Esophagus squamous epithelium (tissue), 5 donors: ENCODE data around the gene CADM4. TPM values are rescaled to one million over a fixed set of nuclear protein-coding genes. Genes with fewer than 3 reads are reported as not detected.

Experiments
- DNase-seq: peaks from one replicate; lab custom pipeline; 2025; lab: John Stamatoyannopoulos, UW
- H3K27ac ChIP-seq, 4 donors: fragments of 200-600 bp; sonication (generic); one replicate each; pipeline ENCODE4 v1.5.1; 2016 to 2019; ENCODE audit warnings: mild to moderate bottlenecking in 1 of 4
- H3K27me3 ChIP-seq, 4 donors: fragments of 200-600 bp; sonication (generic); 1 replicate in 3 of 4; 2 replicates in 1 of 4; pipeline versions ENCODE4 v1.5.1 to v1.6.0; 2017 to 2021; ENCODE audit warnings: antibody characterized with exemption in 1 of 4
- H3K36me3 ChIP-seq, 3 donors: fragments of 200-600 bp; sonication (generic); one replicate each; pipeline ENCODE4 v1.5.1; 2016 to 2019
- H3K4me1 ChIP-seq, 3 donors: fragments of 200-600 bp; sonication (generic); one replicate each; pipeline ENCODE4 v1.5.1; 2017 to 2019
- H3K4me3 ChIP-seq, 4 donors: fragments of 200-600 bp; sonication (generic); 1 replicate in 3 of 4; 2 replicates in 1 of 4; pipeline ENCODE4 v1.5.1; 2016 to 2019; ENCODE audit warnings: mild to moderate bottlenecking in 2 of 4, moderate library complexity in 1 of 4
- H3K9me3 ChIP-seq, 3 donors: fragments of 200-600 bp; sonication (generic); one replicate each; pipeline ENCODE4 v1.5.1; 2016 to 2019
- POLR2A ChIP-seq, 4 donors: fragments of 450-650 bp; IDR thresholded peaks; one replicate each; pipeline ENCODE4 v1.6.1; 2017; ENCODE audit warnings: antibody characterized with exemption in 4 of 4, mild to moderate bottlenecking in 4 of 4, moderate library complexity in 3 of 4
- WGBS, 2 donors: methylation state at CpG; one replicate each; pipeline ENCODE4 v1.1.5; 2018; 5-methylcytosine and 5-hydroxymethylcytosine counted together
- intact Hi-C: fragments of 100-400 bp; cut with DNase I; formaldehyde crosslinking; loops from one replicate; pipeline ENCODE4 v1.15.0; 2022
- total RNA-seq, 4 donors: library from RNA; depleted of rRNA; stranded (reverse); fragments of >200 nt; gene quantifications; one replicate each; pipeline ENCODE4 v1.1.0, GENCODE V29; 2016
- TF ChIP-seq, protein P1 (sequence below), 6 experiments: fragments of 450-650 bp in 4 of 6; fragments of 200-600 bp in 2 of 6; sonication (generic) in 2 of 6; IDR thresholded peaks; one replicate each; pipeline ENCODE4 v1.5.1; 2016 to 2019; ENCODE audit warnings: antibody characterized with exemption in 6 of 6, mild to moderate bottlenecking in 4 of 6, moderate library complexity in 4 of 6
- donor health status: DM: yes; HTN: yes; CAD: no.

CADM4 gene
- total RNA-seq, 4 donors from 2014 or later, result 8.8 to 22.8 (median 10.5) TPM

DNA sequence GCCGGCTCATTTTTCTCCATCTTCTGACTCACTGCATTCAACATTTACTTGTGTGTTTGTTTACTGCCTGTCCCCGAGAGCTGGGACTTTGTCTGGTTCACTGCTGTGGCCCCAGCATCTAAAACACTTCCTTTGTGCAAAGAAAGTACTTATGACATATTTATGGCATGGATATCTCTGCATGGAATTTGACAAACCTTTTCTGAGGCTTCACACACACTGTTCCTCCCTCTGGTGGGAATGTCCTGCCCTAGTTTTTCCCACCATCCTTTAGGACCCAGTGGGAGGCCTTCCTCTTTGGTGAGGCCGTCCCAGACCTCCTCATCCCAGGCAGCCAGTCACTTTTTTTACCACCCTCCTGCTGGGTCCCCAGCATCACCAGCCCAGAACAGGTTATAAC lies 29.2 kb downstream of the CADM4 start:
- no peak overlapping the region for H3K4me3 ChIP-seq
- H3K27me3 ChIP-seq, result no peaks in the 10 kb centered on the region
- H3K36me3 ChIP-seq, result peaks cover 4 to 67% (median 6%) of the 10 kb centered on the region in 3 donors
- 53 to 67% methylated on average over 2 to 3 of the region's 3 CpGs for WGBS, 2 donors
- no peak for DNase-seq
- H3K9me3 ChIP-seq, result no peaks in the 10 kb centered on the region
- TF ChIP-seq, protein P1, sequence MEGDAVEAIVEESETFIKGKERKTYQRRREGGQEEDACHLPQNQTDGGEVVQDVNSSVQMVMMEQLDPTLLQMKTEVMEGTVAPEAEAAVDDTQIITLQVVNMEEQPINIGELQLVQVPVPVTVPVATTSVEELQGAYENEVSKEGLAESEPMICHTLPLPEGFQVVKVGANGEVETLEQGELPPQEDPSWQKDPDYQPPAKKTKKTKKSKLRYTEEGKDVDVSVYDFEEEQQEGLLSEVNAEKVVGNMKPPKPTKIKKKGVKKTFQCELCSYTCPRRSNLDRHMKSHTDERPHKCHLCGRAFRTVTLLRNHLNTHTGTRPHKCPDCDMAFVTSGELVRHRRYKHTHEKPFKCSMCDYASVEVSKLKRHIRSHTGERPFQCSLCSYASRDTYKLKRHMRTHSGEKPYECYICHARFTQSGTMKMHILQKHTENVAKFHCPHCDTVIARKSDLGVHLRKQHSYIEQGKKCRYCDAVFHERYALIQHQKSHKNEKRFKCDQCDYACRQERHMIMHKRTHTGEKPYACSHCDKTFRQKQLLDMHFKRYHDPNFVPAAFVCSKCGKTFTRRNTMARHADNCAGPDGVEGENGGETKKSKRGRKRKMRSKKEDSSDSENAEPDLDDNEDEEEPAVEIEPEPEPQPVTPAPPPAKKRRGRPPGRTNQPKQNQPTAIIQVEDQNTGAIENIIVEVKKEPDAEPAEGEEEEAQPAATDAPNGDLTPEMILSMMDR (IDR thresholded peaks at IDR 0.05), result no peak
- no peak for TF ChIP-seq POLR2A (IDR thresholded peaks at IDR 0.05)
- H3K4me1 ChIP-seq, result peaks cover 0 to 23% (median 9%) of the 10 kb centered on the region in 3 donors
- intact Hi-C loops, result no loop called here
- no peak overlapping the region for H3K27ac ChIP-seq

DNA sequence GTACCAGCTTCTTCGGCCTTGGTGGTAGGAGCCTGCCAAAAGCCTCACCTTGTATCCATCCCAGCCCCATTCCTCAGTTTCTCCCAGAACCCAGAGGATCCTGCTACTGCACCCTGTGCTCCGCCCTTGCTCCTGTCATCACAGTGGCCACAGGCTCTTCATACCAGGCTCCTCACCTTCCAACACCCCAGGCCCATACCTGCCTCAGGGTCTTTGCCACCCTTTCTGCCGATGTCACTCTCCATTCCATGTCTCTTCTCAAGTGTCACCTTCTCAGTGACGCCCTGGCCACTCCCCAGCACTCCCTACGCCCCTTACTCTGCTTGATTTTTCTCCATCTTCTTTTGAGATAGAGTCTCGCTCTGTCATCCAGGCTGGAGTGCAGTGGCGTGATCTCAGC lies 29.8 kb downstream of the CADM4 start:
- no peak overlapping the region for H3K4me3 ChIP-seq
- intact Hi-C loops, result loop anchor here (10.0 kb wide), 1 partner anchor 45 kb away; no protein-coding TSS in a partner anchor
- WGBS, 2 donors, result 81 to 89% methylated on average over 7 of the region's 7 CpGs

GRCh38 chr19:43607238-43608205 lies 32.1 kb downstream of the CADM4 start:
- no peak for DNase-seq

More for the DNA sequence above, 29.8 kb downstream of the CADM4 start:
- no peak overlapping the region for H3K27ac ChIP-seq
- peaks cover 4 to 67% (median 6%) of the 10 kb centered on the region in 3 donors for H3K36me3 ChIP-seq
- H3K27me3 ChIP-seq, result no peaks in the 10 kb centered on the region
- TF ChIP-seq, protein P1 (IDR thresholded peaks at IDR 0.05), result no peak
- TF ChIP-seq POLR2A (IDR thresholded peaks at IDR 0.05), result no peak
- DNase-seq, result no peak
- no peaks in the 10 kb centered on the region for H3K9me3 ChIP-seq
- peaks cover 0 to 23% (median 9%) of the 10 kb centered on the region in 3 donors for H3K4me1 ChIP-seq

DNA sequence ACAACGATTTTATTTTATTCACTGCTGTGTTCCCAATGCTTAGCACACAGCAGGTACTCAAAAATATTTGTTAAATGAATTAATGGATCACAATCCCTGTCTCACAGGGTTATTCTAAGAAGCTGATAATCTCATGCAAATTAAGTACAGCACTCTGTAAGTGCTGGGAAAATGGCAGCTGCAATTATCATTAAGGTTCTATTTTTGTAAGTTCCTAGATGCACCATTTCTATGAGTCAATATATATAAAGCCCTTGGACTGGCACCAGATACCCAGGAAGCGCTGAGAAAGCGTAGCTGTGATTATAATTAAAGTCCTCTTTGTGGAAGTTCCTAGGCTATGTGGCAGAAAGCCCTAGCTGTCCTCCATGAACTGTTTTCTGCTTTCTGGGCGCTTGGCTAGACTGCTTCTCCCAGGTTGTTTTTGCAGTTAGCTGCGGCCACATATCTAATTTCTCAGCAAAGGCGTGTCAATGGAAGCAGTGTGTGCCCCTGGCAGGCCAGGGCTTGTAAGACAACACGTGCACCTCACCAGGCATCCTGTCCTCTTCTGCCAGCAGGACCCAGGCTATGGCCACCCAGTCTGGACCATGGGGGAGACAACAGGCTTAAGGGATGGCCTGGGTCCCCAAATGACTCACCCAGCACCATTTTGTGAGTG lies 33.0 kb downstream of the CADM4 start:
- no peaks in the 10 kb centered on the region for H3K27me3 ChIP-seq
- no peak for TF ChIP-seq POLR2A (IDR thresholded peaks at IDR 0.05)
- TF ChIP-seq, protein P1 (IDR thresholded peaks at IDR 0.05), result no peak
- no peak overlapping the region for H3K4me3 ChIP-seq
- peaks cover 0 to 54% (median 6%) of the 10 kb centered on the region in 3 donors for H3K36me3 ChIP-seq
- 52 to 65% methylated on average over 6 of the region's 7 CpGs for WGBS, 2 donors
- intact Hi-C loops, result loop anchor here (10.0 kb wide), 1 partner anchor 48 kb away; no protein-coding TSS in a partner anchor
- peak overlapping the region; percentile 12 to 70 (median 54) for H3K27ac ChIP-seq
- H3K4me1 ChIP-seq, result peaks cover 0 to 23% (median 9%) of the 10 kb centered on the region in 3 donors
- DNase-seq, result no peak
- no peaks in the 10 kb centered on the region for H3K9me3 ChIP-seq

More at GRCh38 chr19:43607238-43608205, 32.1 kb downstream of the CADM4 start:
- Histone ChIP-seq H3K36me3 (peaks cover 4 to 54% (median 6%) of the 10 kb centered on the region in 3 donors), H3K4me1 (peaks cover 0 to 23% (median 9%) of the 10 kb centered on the region in 3 donors), H3K27me3 (no peaks in the 10 kb centered on the region), H3K9me3 (no peaks in the 10 kb centered on the region), H3K4me3 (no peak overlapping the region), H3K27ac (peak overlapping the region; percentile 12 to 70 (median 54))
- no peak for TF ChIP-seq POLR2A (IDR thresholded peaks at IDR 0.05)
- TF ChIP-seq, protein P1 (IDR thresholded peaks at IDR 0.05), result no peak
- intact Hi-C loops, result loop anchor here (10.0 kb wide), 1 partner anchor 47 kb away; no protein-coding TSS in a partner anchor
- WGBS, 2 donors, result 74 to 77% methylated on average over 8 to 11 of the region's 28 CpGs
